Measurements from ENCODE around the gene CCDC157. TPM values are rescaled to one million over a fixed set of nuclear protein-coding genes. Genes with fewer than 3 reads are reported as not detected.

CCDC157 gene
- total RNA-seq, 2 donors from 2014 or later: 6.1 to 7.2 TPM

DNA sequence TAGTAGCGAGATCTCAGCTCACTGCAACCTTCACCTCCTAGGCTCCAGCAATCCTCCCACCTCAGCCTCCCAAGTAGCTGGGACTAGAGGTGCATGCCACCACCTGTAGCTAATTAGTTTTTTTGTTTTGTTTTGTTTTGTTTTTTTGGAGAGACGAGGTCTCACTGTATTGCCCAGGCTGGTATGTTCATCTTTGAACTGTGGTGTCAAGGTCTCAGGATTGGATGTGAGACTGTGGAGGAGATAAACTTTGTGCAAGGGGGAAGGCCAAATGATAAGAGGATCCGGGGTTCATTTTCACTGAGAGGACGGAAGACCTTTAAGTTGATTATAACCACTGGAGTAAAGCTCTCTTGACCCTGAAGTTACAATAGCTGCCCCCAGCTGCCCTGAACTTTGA is 48.9 kb downstream of the CCDC157 start:
- Histone ChIP-seq H3K27ac (ENCODE audit: low read depth, low read length) (no peak overlapping the region), H3K27me3 (ENCODE audit: control insufficient read depth, insufficient read depth, low read length, poor library complexity, severe bottlenecking) (no peaks in the 10 kb centered on the region), H3K9me3 (ENCODE audit: control insufficient read depth, low read length) (no peaks in the 10 kb centered on the region), H3K9ac (ENCODE audit: extremely low read depth, low read length, poor library complexity, severe bottlenecking) (no peak overlapping the region), H3K4me3 (ENCODE audit: low read length) (no peak overlapping the region), H3K36me3 (ENCODE audit: control insufficient read depth, insufficient read depth, low read length) (peaks cover 38% of the 10 kb centered on the region), H3K4me1 (ENCODE audit: control insufficient read depth, insufficient read depth, low read length) (no peaks in the 10 kb centered on the region)
- Mint-ChIP-seq H3K9me3 (no peaks in the 10 kb centered on the region), H3K27me3 (ENCODE audit: insufficient read depth) (peaks cover 2% of the 10 kb centered on the region), H3K36me3 (ENCODE audit: low read depth) (peaks cover 46% of the 10 kb centered on the region), H3K27ac (no peak overlapping the region), H3K4me1 (peaks cover 7% of the 10 kb centered on the region), H3K4me3 (no peak overlapping the region)
- TF ChIP-seq, protein P1, sequence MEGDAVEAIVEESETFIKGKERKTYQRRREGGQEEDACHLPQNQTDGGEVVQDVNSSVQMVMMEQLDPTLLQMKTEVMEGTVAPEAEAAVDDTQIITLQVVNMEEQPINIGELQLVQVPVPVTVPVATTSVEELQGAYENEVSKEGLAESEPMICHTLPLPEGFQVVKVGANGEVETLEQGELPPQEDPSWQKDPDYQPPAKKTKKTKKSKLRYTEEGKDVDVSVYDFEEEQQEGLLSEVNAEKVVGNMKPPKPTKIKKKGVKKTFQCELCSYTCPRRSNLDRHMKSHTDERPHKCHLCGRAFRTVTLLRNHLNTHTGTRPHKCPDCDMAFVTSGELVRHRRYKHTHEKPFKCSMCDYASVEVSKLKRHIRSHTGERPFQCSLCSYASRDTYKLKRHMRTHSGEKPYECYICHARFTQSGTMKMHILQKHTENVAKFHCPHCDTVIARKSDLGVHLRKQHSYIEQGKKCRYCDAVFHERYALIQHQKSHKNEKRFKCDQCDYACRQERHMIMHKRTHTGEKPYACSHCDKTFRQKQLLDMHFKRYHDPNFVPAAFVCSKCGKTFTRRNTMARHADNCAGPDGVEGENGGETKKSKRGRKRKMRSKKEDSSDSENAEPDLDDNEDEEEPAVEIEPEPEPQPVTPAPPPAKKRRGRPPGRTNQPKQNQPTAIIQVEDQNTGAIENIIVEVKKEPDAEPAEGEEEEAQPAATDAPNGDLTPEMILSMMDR (conservative IDR thresholded peaks at IDR 0.05): no peak
- WGBS, 2 experiments (ENCODE audit: insufficient coverage in 1 of 2, insufficient read length in 1 of 2): 94 to 100% methylated on average over 2 to 4 of the region's 4 CpGs
- no peak for DNase-seq

DNA sequence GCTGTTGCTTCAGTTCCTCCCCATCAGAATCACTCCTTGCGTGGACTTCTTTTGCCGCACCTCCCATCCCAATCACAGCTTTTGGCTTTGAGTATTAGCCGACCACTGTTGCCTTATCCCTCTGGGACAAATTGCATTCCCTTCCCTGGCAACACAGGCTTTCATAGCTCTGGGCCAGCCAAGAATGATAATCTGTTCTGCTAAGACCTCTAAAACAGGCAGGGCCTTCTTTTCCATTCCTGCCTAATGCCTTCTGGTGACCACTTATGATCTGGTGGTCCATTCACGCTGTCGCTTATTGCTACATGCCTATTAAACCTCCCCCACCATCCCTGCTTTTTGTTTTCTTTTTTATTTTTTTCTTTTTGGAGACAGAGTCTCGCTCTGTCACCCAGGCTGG is 49.6 kb downstream of the CCDC157 start:
- Histone ChIP-seq H3K9me3 (ENCODE audit: control insufficient read depth, low read length) (no peaks in the 10 kb centered on the region), H3K36me3 (ENCODE audit: control insufficient read depth, insufficient read depth, low read length) (peaks cover 38% of the 10 kb centered on the region), H3K4me1 (ENCODE audit: control insufficient read depth, insufficient read depth, low read length) (no peaks in the 10 kb centered on the region), H3K27me3 (ENCODE audit: control insufficient read depth, insufficient read depth, low read length, poor library complexity, severe bottlenecking) (no peaks in the 10 kb centered on the region), H3K9ac (ENCODE audit: extremely low read depth, low read length, poor library complexity, severe bottlenecking) (no peak overlapping the region), H3K27ac (ENCODE audit: low read depth, low read length) (no peak overlapping the region), H3K4me3 (ENCODE audit: low read length) (no peak overlapping the region)
- peaks cover 51% of the 10 kb centered on the region for H3K36me3 Mint-ChIP-seq (ENCODE audit: low read depth)
- WGBS, 2 experiments (ENCODE audit: insufficient coverage in 1 of 2, insufficient read length in 1 of 2): 92 to 100% methylated on average over 5 to 6 of the region's 6 CpGs
- TF ChIP-seq, protein P1 (conservative IDR thresholded peaks at IDR 0.05): no peak
- no peak overlapping the region for H3K4me3 Mint-ChIP-seq
- H3K27me3 Mint-ChIP-seq (ENCODE audit: insufficient read depth): peaks cover 2% of the 10 kb centered on the region
- peaks cover 7% of the 10 kb centered on the region for H3K4me1 Mint-ChIP-seq
- no peak overlapping the region for H3K27ac Mint-ChIP-seq
- DNase-seq: no peak
- H3K9me3 Mint-ChIP-seq: no peaks in the 10 kb centered on the region

DNA sequence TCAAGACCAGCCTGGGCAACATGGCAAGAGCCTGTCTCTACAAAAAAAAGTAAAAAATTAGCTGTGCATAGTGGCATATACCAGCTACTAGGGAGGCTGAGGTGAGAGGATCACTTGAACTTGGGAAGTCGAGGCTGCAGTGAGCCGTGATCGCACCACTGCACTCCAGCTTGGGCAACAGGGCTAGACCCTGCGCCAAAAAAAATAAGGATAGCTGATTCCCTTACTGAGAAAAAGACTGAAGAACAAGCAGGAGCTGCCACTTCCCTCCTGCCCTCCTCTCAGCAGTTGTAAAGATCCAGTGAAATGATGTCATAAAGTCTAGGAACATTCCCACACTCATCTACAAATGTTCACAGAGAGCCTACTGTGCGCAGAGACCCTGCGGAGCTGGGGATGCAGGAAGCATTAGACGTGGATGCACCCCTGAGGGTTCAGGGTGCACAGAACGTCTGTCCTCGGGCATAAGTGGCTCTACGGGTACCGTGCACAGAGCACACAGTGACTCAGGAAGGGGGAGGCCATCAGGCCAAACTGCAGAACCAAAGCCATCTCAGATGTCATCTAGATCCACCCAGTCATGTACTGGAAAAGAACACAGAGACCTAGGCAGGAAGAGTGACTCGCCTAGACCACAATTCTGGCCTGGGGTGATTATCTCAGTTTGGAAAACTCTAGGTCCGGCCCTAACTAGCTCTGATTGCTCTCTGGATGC is 51.7 kb downstream of the CCDC157 start:
- Mint-ChIP-seq H3K4me3 (no peak overlapping the region), H3K4me1 (peaks cover 4% of the 10 kb centered on the region), H3K36me3 (ENCODE audit: low read depth) (peaks cover 51% of the 10 kb centered on the region), H3K9me3 (no peaks in the 10 kb centered on the region), H3K27me3 (ENCODE audit: insufficient read depth) (peaks cover 2% of the 10 kb centered on the region), H3K27ac (no peak overlapping the region)
- Histone ChIP-seq H3K4me3 (ENCODE audit: low read length) (no peak overlapping the region), H3K27me3 (ENCODE audit: control insufficient read depth, insufficient read depth, low read length, poor library complexity, severe bottlenecking) (no peaks in the 10 kb centered on the region), H3K27ac (ENCODE audit: low read depth, low read length) (no peak overlapping the region), H3K9ac (ENCODE audit: extremely low read depth, low read length, poor library complexity, severe bottlenecking) (no peak overlapping the region), H3K36me3 (ENCODE audit: control insufficient read depth, insufficient read depth, low read length) (peaks cover 42% of the 10 kb centered on the region), H3K4me1 (ENCODE audit: control insufficient read depth, insufficient read depth, low read length) (no peaks in the 10 kb centered on the region), H3K9me3 (ENCODE audit: control insufficient read depth, low read length) (no peaks in the 10 kb centered on the region)
- no peak for DNase-seq
- TF ChIP-seq, protein P1 (conservative IDR thresholded peaks at IDR 0.05): no peak
- 89 to 92% methylated on average over 11 to 13 of the region's 13 CpGs for WGBS, 2 experiments (ENCODE audit: insufficient coverage in 1 of 2, insufficient read length in 1 of 2)

All from endodermal cell (in vitro differentiated cells).